Ovary (tissue), 3 donors: ENCODE measurements around the gene DIAPH1.

ENCODE experiments used
- EP300 ChIP-seq: sonication (generic); formaldehyde crosslinking; IDR thresholded peaks from one replicate; pipeline ENCODE4 v1.6.1; 2017; ENCODE audit warnings: antibody characterized with exemption
- POLR2A ChIP-seq: fragments of 450-650 bp; IDR thresholded peaks from one replicate; pipeline ENCODE4 v1.6.1; 2017; ENCODE audit warnings: antibody characterized with exemption, mild to moderate bottlenecking, moderate library complexity
- TF ChIP-seq, protein P1 (sequence below), 3 donors: fragments of 450-650 bp in 2 of 3; fragments of 200-600 bp in 1 of 3; IDR thresholded peaks; one replicate each; pipeline versions ENCODE4 v1.5.1 to v1.8.0; 2016 to 2022; ENCODE audit warnings: antibody characterized with exemption in 3 of 3, mild to moderate bottlenecking in 1 of 3
- donor health status: DM: no; HTN: no; CAD: no.

DNA sequence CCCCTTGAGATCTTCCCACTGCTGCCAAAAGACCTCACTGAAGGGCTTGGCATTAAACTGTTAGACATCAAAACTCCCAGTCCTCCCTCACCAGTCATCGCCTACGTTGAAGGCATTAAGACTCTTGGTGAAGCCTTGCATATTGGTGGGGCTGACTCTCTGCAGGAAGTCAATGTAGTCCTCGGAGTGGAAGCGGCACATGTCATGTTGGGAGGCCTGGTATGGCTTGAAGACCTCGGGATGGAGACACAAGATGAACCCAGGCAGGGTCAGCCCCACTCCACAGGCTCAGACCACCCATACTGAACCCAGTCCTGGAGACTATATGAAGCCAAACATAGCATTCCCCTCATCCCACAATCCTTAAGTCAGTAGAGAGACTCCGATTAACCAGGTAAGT, 15.9 kb upstream of the DIAPH1 start:
- TF ChIP-seq POLR2A = no peak
- no peak for TF ChIP-seq EP300
- TF ChIP-seq, protein P1, sequence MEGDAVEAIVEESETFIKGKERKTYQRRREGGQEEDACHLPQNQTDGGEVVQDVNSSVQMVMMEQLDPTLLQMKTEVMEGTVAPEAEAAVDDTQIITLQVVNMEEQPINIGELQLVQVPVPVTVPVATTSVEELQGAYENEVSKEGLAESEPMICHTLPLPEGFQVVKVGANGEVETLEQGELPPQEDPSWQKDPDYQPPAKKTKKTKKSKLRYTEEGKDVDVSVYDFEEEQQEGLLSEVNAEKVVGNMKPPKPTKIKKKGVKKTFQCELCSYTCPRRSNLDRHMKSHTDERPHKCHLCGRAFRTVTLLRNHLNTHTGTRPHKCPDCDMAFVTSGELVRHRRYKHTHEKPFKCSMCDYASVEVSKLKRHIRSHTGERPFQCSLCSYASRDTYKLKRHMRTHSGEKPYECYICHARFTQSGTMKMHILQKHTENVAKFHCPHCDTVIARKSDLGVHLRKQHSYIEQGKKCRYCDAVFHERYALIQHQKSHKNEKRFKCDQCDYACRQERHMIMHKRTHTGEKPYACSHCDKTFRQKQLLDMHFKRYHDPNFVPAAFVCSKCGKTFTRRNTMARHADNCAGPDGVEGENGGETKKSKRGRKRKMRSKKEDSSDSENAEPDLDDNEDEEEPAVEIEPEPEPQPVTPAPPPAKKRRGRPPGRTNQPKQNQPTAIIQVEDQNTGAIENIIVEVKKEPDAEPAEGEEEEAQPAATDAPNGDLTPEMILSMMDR (IDR thresholded peaks at IDR 0.05) = no peak
